A549 (cell line): ENCODE results near the gene SLC25A30. TPM values are rescaled to one million over a fixed set of nuclear protein-coding genes. Genes with fewer than 3 reads are reported as not detected.
"Not testable (repeated sequence)": the region's sequence is repeated elsewhere in the genome, so short reads cannot be mapped to it uniquely, and the experiment has no call there.

Experiments
- ATAC-seq, 2 experiments: fragments of 200-7000 bp in 1 of 2; fragments of >200 bp in 1 of 2; cut with Nextera tagmentation in 1 of 2; cut with Tn5 transposase in 1 of 2; 3 replicates each; pipeline versions ENCODE4 v1.8.0 to v1.9.1; 2018 to 2020; ENCODE audit warnings: mild to moderate bottlenecking in 1 of 2, moderate library complexity in 1 of 2
- CTCF ChIA-PET: fragments of 300-600 bp; sonication (Branson Sonifier 250); formaldehyde crosslinking; extraction: SDS; loops from one replicate; lab custom pipeline; 2021; ENCODE audit warnings: antibody characterized with exemption, inconsistent platforms; lab: Yijun Ruan, JAX
- POLR2A ChIA-PET: fragments of 350-600 bp; formaldehyde crosslinking; extraction: SDS; loops from one replicate; lab custom pipeline; 2021; ENCODE audit warnings: antibody characterized with exemption, inconsistent platforms; lab: Yijun Ruan, JAX
- DNase-seq, 2 experiments: peaks; one replicate each; pipeline versions ENCODE4 v3.0.0 to v3.0.0-alpha.2; 2011 to 2016; ENCODE audit warnings: low read depth in 1 of 2, low spot score in 1 of 2
- FAIRE-seq: peaks from 2 replicates; lab custom pipeline; 2011; peaks lifted over from hg19 to GRCh38; lab: Jason Lieb, UNC
- H3K27ac ChIP-seq, 2 experiments: fragments of >200 bp; sonication (Bioruptor Twin); formaldehyde crosslinking; 3 replicates each; pipeline ENCODE4 v1.5.1; 2016 to 2017
- H3K4me1 ChIP-seq: fragments of >200 bp; sonication (Bioruptor Twin); formaldehyde crosslinking; 3 replicates; pipeline ENCODE4 v1.6.1; 2016
- H3K4me2 ChIP-seq: fragments of >200 bp; sonication (Bioruptor Twin); formaldehyde crosslinking; 3 replicates; pipeline ENCODE4 v1.6.1; 2016
- H3K4me3 ChIP-seq: fragments of >200 bp; sonication (Bioruptor Twin); formaldehyde crosslinking; 3 replicates; pipeline ENCODE4 v1.5.1; 2016
- H3K9me3 ChIP-seq: fragments of >200 bp; sonication (Bioruptor Twin); formaldehyde crosslinking; 3 replicates; pipeline ENCODE4 v1.6.1; 2016
- CEBPB ChIP-seq, 2 experiments: fragments of >200 bp in 1 of 2; sonication (Bioruptor Twin) in 1 of 2; formaldehyde crosslinking in 1 of 2; IDR thresholded peaks; 2 replicates each; pipeline ENCODE4 v1.6.1; 2012 to 2016
- CHD4 ChIP-seq: fragments of 200-600 bp; sonication (generic); IDR thresholded peaks from 2 replicates; pipeline ENCODE4 v1.6.1; 2016; ENCODE audit warnings: antibody characterized with exemption, mild to moderate bottlenecking, borderline replicate concordance
- EP300 ChIP-seq, 2 experiments: fragments of >200 bp; sonication (Bioruptor Twin); formaldehyde crosslinking; IDR thresholded peaks; 2 replicates in 1 of 2; 3 replicates in 1 of 2; pipeline ENCODE4 v1.6.1; 2016 to 2017
- ESRRA ChIP-seq: fragments of 150-350 bp; IDR thresholded peaks from 2 replicates; pipeline ENCODE4 v1.6.1; 2014; ENCODE audit warnings: mild to moderate bottlenecking, low read length, borderline replicate concordance
- FOXS1 ChIP-seq: fragments of 250-450 bp; sonication (Bioruptor Pico); IDR thresholded peaks from 2 replicates; pipeline ENCODE4 v1.5.0; 2020; ENCODE audit warnings: mild to moderate bottlenecking, moderate library complexity
- HMGXB4 ChIP-seq: fragments of 250-450 bp; sonication (Bioruptor Pico); IDR thresholded peaks from 2 replicates; pipeline ENCODE4 v1.5.0; 2021; ENCODE audit warnings: mild to moderate bottlenecking, moderate library complexity, borderline replicate concordance
- HOXB5 ChIP-seq: fragments of 250-450 bp; sonication (Bioruptor Pico); IDR thresholded peaks from 2 replicates; pipeline ENCODE4 v1.5.0; 2020; ENCODE audit warnings: mild to moderate bottlenecking, moderate library complexity
- JUN ChIP-seq, 2 experiments: fragments of >200 bp; sonication (Bioruptor Twin); formaldehyde crosslinking; IDR thresholded peaks; 2 replicates in 1 of 2; 3 replicates in 1 of 2; pipeline ENCODE4 v1.6.1; 2016 to 2017
- MYC ChIP-seq: IDR thresholded peaks from 2 replicates; pipeline ENCODE4 v1.6.1; 2012; ENCODE audit warnings: mild to moderate bottlenecking, inconsistent platforms, low read length, improper control_type of control experiment, borderline replicate concordance
- NR3C1 ChIP-seq: fragments of >200 bp; sonication (Bioruptor Twin); formaldehyde crosslinking; IDR thresholded peaks from 3 replicates; pipeline ENCODE4 v1.6.1; 2017
- PHF8 ChIP-seq: fragments of 200-600 bp; sonication (generic); IDR thresholded peaks from 2 replicates; pipeline ENCODE4 v1.6.1; 2016; ENCODE audit warnings: low read depth, mild to moderate bottlenecking, antibody characterized with exemption, moderate library complexity, borderline replicate concordance
- RARB ChIP-seq: fragments of 250-450 bp; sonication (Bioruptor Pico); IDR thresholded peaks from 2 replicates; pipeline ENCODE4 v1.8.0; 2021; ENCODE audit warnings: mild to moderate bottlenecking, moderate library complexity
- REST ChIP-seq: fragments of 200-600 bp; sonication (generic); IDR thresholded peaks from 2 replicates; pipeline ENCODE4 v1.6.1; 2016; ENCODE audit warnings: antibody characterized with exemption, mild to moderate bottlenecking, moderate library complexity
- SMC3 ChIP-seq: fragments of >200 bp; sonication (Bioruptor Twin); formaldehyde crosslinking; IDR thresholded peaks from 3 replicates; pipeline ENCODE4 v1.6.1; 2018; ENCODE audit warnings: inconsistent platforms
- WGBS: methylation state at CpG from one replicate; pipeline ENCODE4 v1.1.6; 2017; ENCODE audit errors: missing lambda C conversion rate; 5-methylcytosine and 5-hydroxymethylcytosine counted together
- polyA plus RNA-seq, 4 experiments: library from polyadenylated mRNA; depleted of rRNA in 3 of 4; stranded (reverse); fragments of >200 nt; fragmentation: RNase III in 1 of 4; extraction: RNeasy Plus Mini Kit Qiagen cat#74134 plus additional on column Dnase treatment in 1 of 4; gene quantifications; 2 replicates in 3 of 4; 3 replicates in 1 of 4; pipeline ENCODE4 v1.2.3, GENCODE V29; 2011 to 2017

The SLC25A30 gene
- polyA plus RNA-seq, 2 of the 4 experiments (the other 2 are of a cell fraction) = 10.1 to 12.7 TPM

- TF ChIP-seq FOXS1 (CRISPR knock-in tag) (no peak), CEBPB (IDR thresholded peaks at IDR 0.05) (no peak; a peak in 1 of 4 replicates)
These were observed 68.0 kb downstream of the SLC25A30 start (continued) for GRCh38 chr13:45350152-45350551.

GRCh38 chr13:45349438-45349837, 68.7 kb downstream of the SLC25A30 start:
- ATAC-seq (no peak), FAIRE-seq (no peak), DNase-seq (no peak)
- TF ChIP-seq JUN (IDR thresholded peaks at IDR 0.05) (no peak), NR3C1 (no peak), ESRRA (no peak), MYC (no peak), HMGXB4 (CRISPR knock-in tag) (no peak), REST (no peak), SMC3 (no peak), PHF8 (no peak), RARB (CRISPR knock-in tag) (no peak), CHD4 (no peak), HOXB5 (CRISPR knock-in tag) (no peak), EP300 (IDR thresholded peaks at IDR 0.05) (no peak)
- no peak overlapping the region for H3K27ac ChIP-seq
- no peak overlapping the region for H3K4me2 ChIP-seq
- ChIA-PET POLR2A (no interaction called here), CTCF (interaction anchor here (0.6 to 1.1 kb wide), 3 partner anchors 9 to 22 kb away, joined by 4 to 5 read pairs (median 4); partner anchors contain the start of gene TPT1)
- H3K4me1 ChIP-seq = no peaks in the 10 kb centered on the region
- no peak overlapping the region for H3K4me3 ChIP-seq
- H3K9me3 ChIP-seq = no peaks in the 10 kb centered on the region
- 58% methylated on average over 2 of the region's 2 CpGs for WGBS

- H3K4me3 ChIP-seq, H3K4me1 ChIP-seq, H3K4me2 ChIP-seq, POLR2A ChIA-PET, CTCF ChIA-PET, DNase-seq, ATAC-seq, H3K27ac ChIP-seq, FAIRE-seq, H3K9me3 ChIP-seq: not testable (repeated sequence)
- WGBS = 94% methylated on average over 8 of the region's 8 CpGs
These were observed 74.1 kb downstream of the SLC25A30 start for GRCh38 chr13:45344064-45344463.

Other genes starting within 250 kb of the SLC25A30 start
- gene KCTD4, start 217.3 kb downstream of the SLC25A30 start, polyA plus RNA-seq (2011; rRNA removed) = not detected in 2 replicates
- not detected in 3 replicates for gene KCTD4, start 217.3 kb downstream of the SLC25A30 start, polyA plus RNA-seq (2017; fragmentation: RNase III; extraction: RNeasy Plus Mini Kit Qiagen cat#74134 plus additional on column Dnase treatment)
- 3,255 and 3,850 TPM in 2 replicates for gene TPT1, start 77.2 kb downstream of the SLC25A30 start, polyA plus RNA-seq (2011; rRNA removed)
- gene TPT1, start 77.2 kb downstream of the SLC25A30 start, polyA plus RNA-seq (2017; fragmentation: RNase III; extraction: RNeasy Plus Mini Kit Qiagen cat#74134 plus additional on column Dnase treatment) = 2,037 to 2,646 TPM (median 2,486 TPM) in 3 replicates
- gene COG3, start 46.6 kb upstream of the SLC25A30 start, polyA plus RNA-seq (2011; rRNA removed) = 20.0 and 23.3 TPM in 2 replicates
- gene COG3, start 46.6 kb upstream of the SLC25A30 start, polyA plus RNA-seq (2017; fragmentation: RNase III; extraction: RNeasy Plus Mini Kit Qiagen cat#74134 plus additional on column Dnase treatment) = 8.2 to 9.1 TPM (median 9.0 TPM) in 3 replicates
- gene ERICH6B, start 197.4 kb upstream of the SLC25A30 start, polyA plus RNA-seq (2011; rRNA removed) = not detected in 2 replicates
- gene ERICH6B, start 197.4 kb upstream of the SLC25A30 start, polyA plus RNA-seq (2017; fragmentation: RNase III; extraction: RNeasy Plus Mini Kit Qiagen cat#74134 plus additional on column Dnase treatment) = not detected in 3 replicates